H9 (cell line): ENCODE results near the gene HAPLN2. TPM values are rescaled to one million over a fixed set of nuclear protein-coding genes. Genes with fewer than 3 reads are reported as not detected.

ENCODE experiments used
- DNase-seq: peaks from one replicate; pipeline ENCODE4 v3.0.0-alpha.2; 2017
- H2AFZ ChIP-seq: one replicate; pipeline ENCODE4 v1.6.1; 2013; ENCODE audit warnings: mild to moderate bottlenecking, low read length, control low read depth, moderate library complexity
- H2AK5ac ChIP-seq: 2 replicates; pipeline ENCODE4 v1.6.1; 2013; ENCODE audit warnings: low read length, control low read depth, mixed read lengths; ENCODE audit not compliant: insufficient read length
- H2BK120ac ChIP-seq: one replicate; pipeline ENCODE4 v1.6.1; 2013; ENCODE audit warnings: low read depth, mild to moderate bottlenecking, low read length, control low read depth, inconsistent platforms; ENCODE audit not compliant: poor library complexity, severe bottlenecking
- H2BK12ac ChIP-seq: 2 replicates; pipeline ENCODE4 v1.6.1; 2013; ENCODE audit warnings: low read length, control low read depth, mixed read lengths, low read depth; ENCODE audit not compliant: insufficient read length
- H2BK15ac ChIP-seq: 2 replicates; pipeline ENCODE4 v1.6.1; 2013; ENCODE audit warnings: low read depth, low read length, control low read depth
- H2BK20ac ChIP-seq: one replicate; pipeline ENCODE4 v1.6.1; 2013; ENCODE audit warnings: low read depth, mild to moderate bottlenecking, low read length, control low read depth, inconsistent platforms; ENCODE audit not compliant: poor library complexity, severe bottlenecking
- H2BK5ac ChIP-seq: 2 replicates; pipeline ENCODE4 v1.6.1; 2013; ENCODE audit warnings: low read length, control low read depth, mixed read lengths; ENCODE audit not compliant: insufficient read length
- H3K14ac ChIP-seq: 2 replicates; pipeline ENCODE4 v1.6.1; 2013; ENCODE audit warnings: low read length, control low read depth; ENCODE audit not compliant: insufficient read depth
- H3K18ac ChIP-seq: 2 replicates; pipeline ENCODE4 v1.6.1; 2013; ENCODE audit warnings: low read depth, mild to moderate bottlenecking, mixed read lengths, low read length, control low read depth; ENCODE audit not compliant: insufficient read length
- H3K23ac ChIP-seq: 2 replicates; pipeline ENCODE4 v1.6.1; 2013; ENCODE audit warnings: low read length, control low read depth, mixed read lengths, low read depth; ENCODE audit not compliant: insufficient read length
- H3K23me2 ChIP-seq: 2 replicates; pipeline ENCODE4 v1.6.1; 2013; ENCODE audit warnings: low read depth, mild to moderate bottlenecking, mixed read lengths, low read length, control low read depth; ENCODE audit not compliant: insufficient read length, poor library complexity, severe bottlenecking
- H3K27ac ChIP-seq: 2 replicates; pipeline ENCODE4 v1.5.1; 2013; ENCODE audit warnings: low read length, control low read depth, mixed read lengths, low read depth; ENCODE audit not compliant: insufficient read length
- H3K27me3 ChIP-seq: 2 replicates; pipeline ENCODE4 v1.6.1; 2013; ENCODE audit warnings: low read length, control low read depth, inconsistent platforms; ENCODE audit not compliant: insufficient read depth
- H3K4ac ChIP-seq: 2 replicates; pipeline ENCODE4 v1.6.1; 2013; ENCODE audit warnings: low read depth, mild to moderate bottlenecking, control low read depth, inconsistent platforms, low read length, moderate library complexity
- H3K4me1 ChIP-seq: 2 replicates; pipeline ENCODE4 v1.6.1; 2013; ENCODE audit warnings: low read length, control low read depth, inconsistent platforms; ENCODE audit not compliant: insufficient read depth
- H3K4me2 ChIP-seq: 2 replicates; pipeline ENCODE4 v1.6.1; 2013; ENCODE audit warnings: low read length, control low read depth, mixed read lengths; ENCODE audit not compliant: insufficient read length, insufficient read depth
- H3K56ac ChIP-seq: 2 replicates; pipeline ENCODE4 v1.6.1; 2013; ENCODE audit warnings: low read depth, mild to moderate bottlenecking, mixed read lengths, low read length, control low read depth; ENCODE audit not compliant: insufficient read length
- H3K79me1 ChIP-seq: 2 replicates; pipeline ENCODE4 v1.6.1; 2013; ENCODE audit warnings: low read depth, mild to moderate bottlenecking, moderate library complexity, low read length, control low read depth, inconsistent platforms; ENCODE audit not compliant: insufficient read depth, poor library complexity, severe bottlenecking
- H3K79me2 ChIP-seq: 2 replicates; pipeline ENCODE4 v1.6.1; 2013; ENCODE audit warnings: low read length, control low read depth, inconsistent platforms; ENCODE audit not compliant: insufficient read depth
- H3K9ac ChIP-seq: 2 replicates; pipeline ENCODE4 v1.6.1; 2013; ENCODE audit warnings: low read length, control low read depth, mixed read lengths; ENCODE audit not compliant: insufficient read length; ENCODE audit errors: extremely low read depth
- H3K9me3 ChIP-seq: one replicate; pipeline ENCODE4 v1.6.1; 2013; ENCODE audit warnings: low read depth, low read length, inconsistent platforms; ENCODE audit not compliant: control insufficient read depth
- H3T11ph ChIP-seq: one replicate; pipeline ENCODE4 v1.6.1; 2013; ENCODE audit warnings: mild to moderate bottlenecking, low read length, control low read depth, inconsistent platforms
- H4K20me1 ChIP-seq: one replicate; pipeline ENCODE4 v1.6.1; 2013; ENCODE audit not compliant: control insufficient read depth, insufficient read length, insufficient read depth
- H4K5ac ChIP-seq: 2 replicates; pipeline ENCODE4 v1.6.1; 2013; ENCODE audit warnings: low read depth, mild to moderate bottlenecking, mixed read lengths, low read length, control low read depth; ENCODE audit not compliant: insufficient read length
- H4K8ac ChIP-seq: replicated peaks from 2 replicates; pipeline ENCODE4 v1.6.1; 2013; ENCODE audit warnings: low read length, control low read depth, mixed read lengths, low read depth; ENCODE audit not compliant: insufficient read length
- H4K91ac ChIP-seq: 2 replicates; pipeline ENCODE4 v1.6.1; 2013; ENCODE audit warnings: low read depth, mild to moderate bottlenecking, moderate library complexity, mixed read lengths, low read length, control low read depth; ENCODE audit not compliant: insufficient read length
- H3K27ac Mint-ChIP-seq, 3 experiments: 2 replicates in 2 of 3; 3 replicates in 1 of 3; pipeline ENCODE4 v1.8.0; 2020 to 2021; ENCODE audit warnings: mixed read lengths in 3 of 3, mild to moderate bottlenecking in 1 of 3, moderate library complexity in 1 of 3
- H3K27me3 Mint-ChIP-seq: 2 replicates; pipeline ENCODE4 v1.8.0; 2021; ENCODE audit warnings: low read depth, mild to moderate bottlenecking, moderate library complexity, mixed read lengths
- H3K36me3 Mint-ChIP-seq, 3 experiments: 2 replicates in 2 of 3; 3 replicates in 1 of 3; pipeline ENCODE4 v1.8.0; 2020 to 2021; ENCODE audit warnings: low read depth in 3 of 3, mixed read lengths in 3 of 3; ENCODE audit not compliant: insufficient read depth in 1 of 3
- H3K4me1 Mint-ChIP-seq, 2 experiments: 2 replicates each; pipeline ENCODE4 v1.8.0; 2020; ENCODE audit warnings: mixed read lengths in 2 of 2
- H3K4me3 Mint-ChIP-seq, 2 experiments: 2 replicates in 1 of 2; 3 replicates in 1 of 2; pipeline ENCODE4 v1.8.0; 2020 to 2021; ENCODE audit warnings: mild to moderate bottlenecking in 2 of 2, mixed read lengths in 2 of 2, moderate library complexity in 1 of 2
- H3K9me3 Mint-ChIP-seq, 2 experiments: 2 replicates in 1 of 2; 3 replicates in 1 of 2; pipeline ENCODE4 v1.8.0; 2020; ENCODE audit warnings: mild to moderate bottlenecking in 2 of 2, mixed read lengths in 2 of 2, moderate library complexity in 1 of 2
- CTCF ChIP-seq: fragments of 200-600 bp; sonication (generic); conservative IDR thresholded peaks from 3 replicates; pipeline ENCODE4 v1.8.0; 2021; ENCODE audit warnings: antibody characterized with exemption, mild to moderate bottlenecking
- WGBS: extraction: QIAGEN DNeasy Blood & Tissue Kit; methylation state at CpG from one replicate; pipeline ENCODE4 v1.1.7; 2013; ENCODE audit warnings: missing lambda C conversion rate, low lambda C conversion rate, mixed read lengths; ENCODE audit not compliant: insufficient read length; ENCODE audit errors: extremely low coverage; 5-methylcytosine and 5-hydroxymethylcytosine counted together
- total RNA-seq: library from RNA; stranded (reverse); gene quantifications from 2 replicates; pipeline ENCODE4 v1.2.1, GENCODE V29; 2021

The HAPLN2 gene
- total RNA-seq, 1 experiment from 2014 or later = 0.46 TPM

- Histone ChIP-seq H3K23me2 (no peaks in the 10 kb centered on the region), H3K4me2 (no peak overlapping the region), H2BK12ac (no peak overlapping the region), H3K23ac (no peak overlapping the region), H3K27ac (no peak overlapping the region), H2AFZ (no peak overlapping the region), H3T11ph (no peak overlapping the region), H2AK5ac (no peak overlapping the region), H4K8ac (no peak overlapping the region), H3K18ac (no peak overlapping the region), H3K79me2 (no peaks in the 10 kb centered on the region; the same call in 1 of the 2 replicates), H3K9me3 (no peaks in the 10 kb centered on the region), H4K91ac (no peak overlapping the region), H3K9ac (no peak overlapping the region), H2BK5ac (no peak overlapping the region), H3K4ac (no peak overlapping the region), H2BK15ac (no peak overlapping the region), H3K79me1 (no peaks in the 10 kb centered on the region), H2BK120ac (no peak overlapping the region), H2BK20ac (no peak overlapping the region), H3K4me1 (no peaks in the 10 kb centered on the region; the same call in 1 of the 2 replicates), H3K14ac (no peak overlapping the region), H4K5ac (no peak overlapping the region), H4K20me1 (no peaks in the 10 kb centered on the region), H3K56ac (no peak overlapping the region), H3K27me3 (no peaks in the 10 kb centered on the region)
- no peak for TF ChIP-seq CTCF
- no peak for DNase-seq
- WGBS = no CpG with 5 or more reads among the region's 2 CpGs
- Mint-ChIP-seq H3K4me1 (peaks cover 14 to 15% of the 10 kb centered on the region in 2 experiments), H3K27me3 (peaks cover 7% of the 10 kb centered on the region), H3K36me3 (peaks cover 4 to 7% (median 6%) of the 10 kb centered on the region in 3 experiments; a peak in 5 of 7 replicates), H3K9me3 (no peaks in the 10 kb centered on the region), H3K4me3 (no peak overlapping the region; a peak in 1 of 5 replicates), H3K27ac (no peak overlapping the region)
Measured at GRCh38 chr1:156574039-156574633, 45.1 kb upstream of the HAPLN2 start.
